ENCODE results near the gene RAB35.
"Not testable (repeated sequence)": the region's sequence is repeated elsewhere in the genome, so short reads cannot be mapped to it uniquely, and the experiment has no call there.

Gene RAB35

DNA sequence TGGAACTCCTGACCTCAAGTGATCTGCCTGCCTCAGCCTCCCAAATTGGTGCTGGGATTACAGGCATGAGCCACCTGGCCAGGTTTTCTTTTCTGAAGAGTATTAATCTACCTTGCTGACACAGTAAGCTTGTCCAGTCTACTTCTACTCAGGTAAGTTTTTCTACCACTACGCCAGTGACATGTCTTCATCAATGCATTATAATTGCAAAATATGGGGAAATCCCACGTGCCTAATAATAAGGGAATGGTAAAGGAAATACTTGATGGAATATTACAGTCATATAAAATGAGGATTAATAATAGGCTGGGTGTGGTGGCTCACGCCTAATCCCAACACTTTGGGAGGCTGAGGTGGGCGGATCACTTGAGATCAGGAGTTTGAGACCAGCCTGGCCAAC lies 62.3 kb downstream of the RAB35 start:
- DNase-seq: no peak

DNA sequence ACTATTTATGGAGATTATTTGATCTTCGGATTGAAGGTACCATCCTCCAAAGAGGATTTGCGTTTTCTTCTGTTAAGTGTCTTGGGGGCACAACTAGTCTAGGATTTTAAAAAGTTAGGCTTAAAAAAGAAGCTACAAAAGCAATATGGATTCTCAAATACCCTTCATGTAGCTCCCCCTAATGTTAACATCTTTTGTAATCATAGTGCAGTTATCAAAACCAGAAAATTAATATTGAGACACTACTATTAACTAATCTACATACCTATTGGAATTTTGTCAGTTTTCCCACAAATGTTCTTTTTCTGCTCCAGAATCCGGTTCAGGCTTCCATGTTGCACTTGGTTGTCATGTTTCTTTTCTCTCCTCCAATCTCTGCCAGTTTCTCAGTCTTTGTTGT lies 65.0 kb downstream of the RAB35 start:
- DNase-seq: no peak

DNA sequence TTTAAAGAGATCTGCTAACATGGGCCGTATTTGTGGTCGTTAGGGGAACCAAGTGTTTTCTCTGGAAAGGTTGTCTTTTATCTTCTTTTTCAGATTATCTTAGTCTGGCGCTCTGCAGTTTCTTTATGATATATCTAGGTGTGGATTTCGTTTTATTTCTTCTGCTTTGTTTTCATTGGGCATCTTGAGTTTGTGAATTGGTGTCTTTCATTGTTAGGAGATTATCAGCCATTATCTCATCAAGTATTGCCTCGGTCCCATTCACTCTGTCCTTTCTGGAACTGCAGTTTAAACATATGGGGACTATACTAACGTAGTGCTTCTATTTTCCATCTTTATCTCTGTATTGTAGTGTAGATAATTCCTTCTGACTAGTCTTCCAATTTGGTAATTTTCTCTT lies 67.1 kb downstream of the RAB35 start:
- DNase-seq: no peak

DNA sequence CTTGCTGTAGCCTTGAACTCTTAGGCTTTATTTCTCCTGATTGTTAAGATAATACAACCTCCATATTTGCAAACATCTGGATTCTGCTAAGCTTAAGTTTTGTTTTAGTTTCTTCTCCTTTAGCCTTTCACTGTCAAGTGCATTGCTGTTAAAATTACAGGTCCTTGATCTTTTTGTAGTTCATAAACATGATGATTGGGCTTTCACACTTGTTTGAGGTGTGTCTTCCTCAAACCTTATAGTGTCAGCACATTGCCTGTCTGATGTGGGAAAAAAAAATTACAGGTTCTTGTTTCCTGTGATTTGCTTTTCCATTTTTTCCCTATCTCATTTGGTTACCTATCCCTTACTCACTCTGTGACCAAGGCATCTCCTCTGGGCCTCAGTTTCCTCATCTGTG lies 68.3 kb downstream of the RAB35 start:
- DNase-seq: no peak

DNA sequence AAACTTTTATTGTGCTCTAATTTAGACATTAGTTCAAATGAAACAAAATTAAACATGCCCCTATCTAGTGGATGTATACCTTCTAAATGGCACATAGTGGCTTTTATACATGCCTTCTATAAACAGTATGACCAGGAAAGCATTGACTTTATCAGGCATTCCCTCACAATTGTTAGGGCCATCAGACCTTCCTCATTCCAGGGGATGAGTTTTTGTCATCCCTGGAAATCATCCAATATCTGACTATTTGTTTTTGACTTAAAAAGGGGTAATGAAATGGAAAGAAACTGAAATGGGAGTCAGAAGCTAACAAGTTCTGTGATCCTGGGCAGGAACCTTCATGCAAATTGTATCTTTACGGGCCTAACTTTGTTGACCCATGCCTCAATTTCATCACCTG lies 69.5 kb downstream of the RAB35 start:
- DNase-seq: no peak

DNA sequence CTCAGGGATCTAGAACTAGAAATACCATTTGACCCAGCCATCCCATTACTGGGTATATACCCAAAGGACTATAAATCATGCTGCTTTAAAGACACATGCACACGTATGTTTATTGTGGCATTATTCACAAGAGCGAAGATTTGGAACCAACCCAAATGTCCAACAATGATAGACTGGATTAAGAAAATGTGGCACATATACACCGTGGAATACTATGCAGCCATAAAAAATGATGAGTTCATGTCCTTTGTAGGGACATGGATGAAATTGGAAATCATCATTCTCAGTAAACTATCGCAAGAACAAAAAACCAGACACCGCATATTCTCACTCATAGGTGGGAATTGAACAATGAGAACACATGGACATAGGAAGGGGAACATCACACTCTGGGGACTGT lies 71.2 kb downstream of the RAB35 start:
- not testable (repeated sequence) for DNase-seq
